HG03025 (cell line): ENCODE measurements around the gene FRMPD2.
"Not testable (repeated sequence)": the region's sequence is repeated elsewhere in the genome, so short reads cannot be mapped to it uniquely, and the experiment has no call there.

Experiments
- ATAC-seq: cut with Tn5 transposase; IDR thresholded peaks from one replicate; pipeline ENCODE4 v1.9.1; 2021; ENCODE audit warnings: mild to moderate bottlenecking, moderate library complexity; ENCODE audit not compliant: unreplicated experiment, low FRiP score

The FRMPD2 gene

DNA sequence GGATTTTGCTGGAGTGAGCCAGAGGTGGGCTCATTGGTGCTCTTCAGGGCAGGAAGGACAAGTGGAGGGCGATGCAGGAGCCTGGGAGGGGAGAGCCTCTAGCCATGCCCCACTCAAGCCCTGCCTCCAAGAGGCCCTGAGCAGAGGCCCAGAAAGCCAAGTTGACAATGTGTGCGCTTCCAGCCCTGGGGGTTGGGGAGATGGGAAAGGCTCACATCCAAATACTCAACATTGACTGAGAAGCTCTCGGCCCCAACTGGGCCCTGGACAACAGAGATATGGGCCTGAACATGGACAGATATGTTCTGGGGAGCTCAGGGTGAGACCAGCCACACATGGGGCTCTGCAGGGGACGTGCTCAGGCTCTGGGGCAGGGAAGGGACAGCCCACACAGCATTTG is 39.0 kb downstream of the FRMPD2 start:
- no peak for ATAC-seq

DNA sequence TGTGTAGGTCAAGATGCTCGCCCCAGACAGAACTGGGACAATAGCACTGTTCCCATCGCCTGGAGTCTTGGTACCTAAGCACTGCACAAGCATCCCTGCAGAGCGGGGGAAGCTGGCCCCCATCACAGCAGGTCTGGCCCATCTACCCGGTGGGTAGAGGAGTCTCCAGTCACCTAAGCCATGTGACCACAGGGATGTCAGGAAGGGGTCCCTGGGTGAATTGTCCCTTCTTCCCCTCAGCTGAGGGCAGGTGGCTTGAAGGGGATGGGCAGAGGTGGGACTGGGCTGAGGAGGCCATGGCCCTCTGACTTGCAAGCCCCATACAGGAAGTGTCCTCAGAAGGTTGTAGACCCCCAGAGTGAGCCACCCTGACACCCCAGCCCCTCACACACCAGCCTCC is 39.7 kb downstream of the FRMPD2 start:
- ATAC-seq = no peak

DNA sequence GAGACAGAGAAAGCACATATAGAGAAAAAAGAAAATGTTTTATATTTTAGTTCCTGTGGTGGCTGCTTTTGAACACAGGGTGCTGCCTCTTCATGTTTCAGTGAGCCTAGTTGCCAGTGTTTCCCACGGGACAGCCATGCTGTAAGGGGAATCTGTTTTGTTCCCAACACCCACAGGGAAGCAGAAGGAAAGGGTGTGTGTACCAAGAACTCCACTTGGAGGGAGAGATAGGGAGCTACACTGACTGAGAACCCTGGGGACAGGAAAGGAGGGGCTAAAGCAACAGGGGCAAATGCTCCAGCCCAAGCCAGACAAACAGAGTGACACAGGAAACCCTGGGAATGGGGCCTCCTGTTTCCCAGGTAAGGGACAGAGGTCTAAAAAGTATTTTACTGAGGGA is 40.2 kb downstream of the FRMPD2 start:
- no peak for ATAC-seq

DNA sequence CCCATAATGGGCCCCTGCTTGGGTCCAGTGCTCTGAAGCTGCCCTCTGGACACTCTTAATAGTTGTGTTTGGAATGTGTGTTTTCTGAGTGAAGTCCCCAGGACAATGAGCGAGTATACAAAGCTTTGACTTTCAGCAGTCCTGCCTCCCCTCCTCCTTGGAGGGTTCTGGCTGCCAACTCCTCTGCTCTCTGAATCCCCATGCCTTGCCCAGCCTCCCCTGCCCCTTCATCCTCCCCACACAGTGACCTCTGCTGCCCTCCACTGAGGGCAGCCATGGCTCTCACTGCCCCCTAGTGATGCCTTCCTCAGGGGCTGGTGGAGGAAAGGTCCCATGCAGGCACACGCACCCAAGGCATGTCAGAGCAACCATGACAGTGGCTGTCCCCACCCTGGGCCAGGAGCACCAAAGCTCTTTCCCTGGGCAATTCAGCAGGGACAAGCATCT is 40.9 kb downstream of the FRMPD2 start:
- no peak for ATAC-seq

DNA sequence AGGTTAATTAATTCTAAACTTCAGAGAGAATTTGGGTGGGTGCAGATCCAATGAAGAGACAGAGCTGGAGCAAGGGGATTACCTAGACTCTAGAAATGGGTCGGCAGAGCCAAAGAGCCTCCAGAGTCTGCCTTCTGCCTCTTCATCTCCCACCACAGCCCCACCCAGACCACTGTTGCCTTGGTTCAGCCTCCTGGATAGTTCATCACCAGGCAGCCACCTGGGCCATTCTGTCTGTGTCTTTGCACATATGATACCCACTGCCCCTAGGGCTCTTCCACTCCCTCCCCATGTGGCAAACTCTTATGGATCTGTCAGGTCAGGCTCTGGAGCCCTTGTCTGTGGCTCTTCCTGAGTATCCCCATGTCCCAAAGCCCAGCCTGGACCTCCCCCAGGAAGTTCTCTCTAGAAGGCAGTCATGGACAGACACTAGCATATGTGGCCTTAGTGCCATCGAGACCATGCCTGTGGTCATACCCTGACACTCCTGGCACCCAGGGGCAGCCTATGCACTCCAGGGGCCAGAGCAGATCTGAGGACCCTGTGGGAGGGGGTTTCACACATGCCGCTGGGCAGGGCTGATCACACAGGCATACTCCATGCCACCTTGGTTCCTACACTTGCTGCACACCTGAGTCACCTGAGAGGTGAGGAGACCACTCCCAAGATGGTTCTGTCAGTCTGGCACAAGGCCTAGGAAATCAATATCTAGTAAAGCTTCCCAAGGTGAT is 41.6 kb downstream of the FRMPD2 start:
- ATAC-seq = no peak

DNA sequence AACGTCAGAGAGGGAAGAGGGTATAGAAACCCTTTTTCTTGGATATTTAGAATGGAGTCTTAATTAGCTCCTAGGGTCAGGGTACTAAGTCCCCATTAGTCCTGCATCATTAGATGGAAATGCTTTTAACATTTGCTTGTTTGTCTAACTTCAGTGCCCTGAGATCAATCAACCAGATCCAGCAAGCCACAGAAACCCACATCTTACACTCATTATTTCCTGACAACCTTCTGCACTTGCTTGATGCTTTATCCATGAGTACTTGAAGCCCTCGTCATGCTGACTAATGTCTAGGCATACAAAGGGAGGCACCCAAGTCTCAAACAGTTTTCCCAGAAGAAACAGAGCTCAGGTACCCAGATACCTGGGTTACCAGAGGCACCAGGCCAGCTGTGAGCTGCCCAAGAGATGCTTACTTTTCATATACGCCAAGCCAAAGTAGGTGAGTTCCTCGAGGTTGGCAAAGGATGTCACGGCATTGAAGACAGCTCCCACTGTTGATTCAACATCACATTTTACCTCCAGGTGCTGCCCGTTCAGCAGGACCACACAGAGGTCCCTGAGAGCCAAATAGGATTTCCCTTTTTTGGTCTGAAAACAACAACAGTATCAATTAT is 42.7 kb downstream of the FRMPD2 start:
- ATAC-seq = no peak

DNA sequence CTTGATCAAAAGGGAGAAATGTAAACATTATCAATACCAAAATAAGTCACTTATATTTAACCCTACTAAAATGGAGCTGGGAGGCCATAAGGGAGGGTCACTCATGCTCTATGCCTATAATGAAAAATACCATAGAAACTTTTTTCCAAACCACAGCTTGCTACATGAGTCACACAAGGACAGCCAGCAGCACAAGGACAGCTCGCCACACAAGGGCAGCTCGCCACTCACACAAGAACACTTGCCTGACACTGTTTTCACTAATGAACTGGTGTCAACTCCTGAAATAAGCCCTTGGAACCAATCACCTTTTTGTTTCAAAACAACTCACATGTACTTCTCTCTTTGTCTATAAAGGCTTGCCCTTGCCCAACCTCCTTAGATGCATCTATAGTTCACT is 43.3 kb downstream of the FRMPD2 start:
- no peak for ATAC-seq

DNA sequence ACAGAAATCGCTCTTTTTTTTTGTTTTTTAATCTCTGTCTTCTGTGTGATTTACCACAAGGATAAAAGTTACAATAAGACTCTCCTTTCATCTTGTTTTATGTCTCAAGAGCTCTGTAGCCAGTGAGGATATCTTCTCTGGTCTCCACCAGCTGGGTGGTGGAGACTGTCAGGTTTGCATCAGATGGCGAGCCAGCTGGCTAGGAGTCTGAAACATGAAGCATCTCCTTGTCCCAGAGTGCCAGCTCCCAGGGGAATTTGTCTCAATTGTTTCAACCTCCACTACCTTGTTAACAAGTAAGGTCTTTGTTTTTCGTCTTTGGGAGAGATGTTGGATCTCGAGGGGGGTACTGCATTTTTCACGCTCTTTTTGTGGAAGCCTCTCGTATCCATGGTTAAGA is 47.3 kb downstream of the FRMPD2 start:
- ATAC-seq = no peak

DNA sequence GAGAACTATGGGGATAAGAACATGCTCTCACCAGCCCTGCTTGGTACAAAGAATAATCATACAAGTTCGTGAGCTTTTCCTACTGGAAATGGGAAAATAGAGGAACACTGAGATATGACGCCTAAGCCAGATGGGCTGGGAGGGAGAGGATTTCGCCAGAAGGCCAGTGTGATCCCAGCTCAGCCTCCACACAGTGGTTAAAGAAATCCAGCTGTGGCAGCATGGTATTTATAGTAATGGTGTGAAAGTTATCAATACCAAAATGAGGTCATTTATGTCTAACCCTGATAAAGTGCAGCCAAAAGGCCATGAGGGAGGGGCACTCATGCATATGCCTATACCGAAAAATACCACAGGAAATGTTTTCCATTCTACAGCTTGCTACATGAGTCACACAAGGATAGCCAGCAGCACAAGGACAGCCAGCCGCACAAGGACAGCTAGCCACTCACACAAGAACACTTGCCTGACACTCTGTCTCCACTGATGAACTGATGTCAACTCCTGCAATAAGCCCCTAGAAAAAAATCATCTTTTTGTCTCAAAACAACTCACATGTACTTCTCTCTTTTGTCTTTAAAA is 49.4 kb downstream of the FRMPD2 start:
- ATAC-seq = no peak

DNA sequence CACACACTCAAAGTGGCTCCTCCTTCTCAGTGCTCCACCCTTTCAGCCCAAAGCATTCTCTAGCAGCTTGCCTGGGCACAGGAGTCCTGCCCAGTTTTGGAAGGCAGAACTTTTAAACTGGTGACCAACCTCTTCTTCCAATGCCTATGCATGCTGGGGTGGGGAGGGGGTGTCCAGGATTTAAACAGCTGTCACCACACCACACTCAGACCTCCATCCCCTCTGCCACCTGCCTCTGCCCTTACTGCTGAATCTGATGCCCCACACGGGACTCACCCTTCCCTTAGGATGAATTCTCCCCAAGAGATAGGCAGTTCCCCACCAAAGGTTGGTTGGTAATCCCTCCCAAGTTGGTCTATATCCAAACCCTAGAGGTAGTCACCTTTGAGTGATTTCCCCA is 50.2 kb downstream of the FRMPD2 start:
- ATAC-seq = no peak

DNA sequence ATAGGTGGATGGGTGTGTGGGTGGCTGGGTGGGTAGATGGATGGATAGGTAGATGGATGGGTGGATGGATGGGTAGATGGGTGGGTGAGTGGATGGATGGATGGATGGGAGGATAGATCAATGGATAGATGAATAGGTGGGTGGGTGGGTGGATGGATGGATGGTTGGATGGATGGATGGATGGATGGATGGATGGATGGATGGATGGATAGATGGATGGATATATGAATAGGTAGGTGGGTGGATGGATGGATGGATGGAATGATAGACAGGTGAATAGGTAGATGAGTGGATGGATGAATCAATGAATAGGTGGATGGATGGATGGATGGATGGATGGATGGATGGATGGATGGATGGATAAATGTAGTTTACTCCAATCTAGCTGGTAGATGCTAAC is 52.7 kb downstream of the FRMPD2 start:
- no peak for ATAC-seq

DNA sequence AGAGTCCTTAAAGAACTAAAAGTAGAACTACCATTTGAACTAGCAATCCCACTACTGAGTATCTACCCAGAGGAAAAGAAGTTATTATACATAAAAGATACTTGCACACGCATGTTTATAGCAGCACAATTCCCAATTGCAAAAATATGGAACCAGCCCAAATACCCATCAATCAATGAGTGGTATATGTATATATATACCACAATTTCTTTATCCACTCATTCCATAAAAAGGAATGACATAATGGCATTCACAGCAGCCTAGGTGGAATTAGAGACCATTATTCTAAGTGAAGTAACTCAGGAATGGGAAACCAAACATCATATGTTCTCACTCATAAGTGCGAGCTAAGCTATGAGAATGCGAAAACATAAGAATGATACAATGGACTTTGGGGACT is 53.5 kb downstream of the FRMPD2 start:
- ATAC-seq = not testable (repeated sequence)

DNA sequence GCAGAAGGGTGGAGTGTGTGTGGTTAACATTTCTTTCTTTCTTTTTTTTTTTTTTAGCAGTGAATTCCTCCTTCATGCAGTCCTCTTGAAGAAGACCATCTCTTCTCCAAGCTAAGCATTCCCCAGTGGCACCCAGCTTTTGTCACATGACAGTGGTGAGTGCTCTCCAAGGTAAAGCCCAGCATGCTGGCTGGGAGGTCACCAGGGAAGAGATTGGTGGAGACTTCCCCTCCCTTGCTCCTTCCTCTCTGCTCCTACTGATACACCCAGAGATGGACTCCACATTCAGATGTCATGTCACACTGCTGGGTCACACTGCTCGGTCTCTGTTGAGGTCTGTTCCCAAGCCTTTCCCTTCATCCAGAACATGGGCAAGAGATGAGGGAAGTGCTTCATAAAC is 55.3 kb downstream of the FRMPD2 start:
- no peak for ATAC-seq

DNA sequence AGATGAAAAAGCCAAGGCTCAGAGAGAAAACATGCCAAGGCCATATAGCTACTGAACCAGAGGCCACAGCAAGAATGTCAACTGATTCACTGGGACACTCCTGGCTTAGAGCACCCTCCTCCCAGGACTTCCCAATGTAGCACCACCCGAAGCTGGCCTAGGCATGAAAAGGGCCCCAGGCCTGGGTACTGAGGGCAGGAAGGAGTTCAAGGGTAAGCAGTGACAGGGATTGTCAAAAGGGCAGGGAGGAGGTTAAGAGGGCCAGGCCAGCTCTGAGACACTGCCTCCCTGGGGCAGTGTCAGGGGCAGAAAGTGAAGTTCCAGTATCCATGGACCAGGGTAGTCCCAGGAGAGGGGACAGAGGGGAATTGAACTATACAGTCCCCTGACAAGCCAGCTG is 57.8 kb downstream of the FRMPD2 start:
- no peak for ATAC-seq

DNA sequence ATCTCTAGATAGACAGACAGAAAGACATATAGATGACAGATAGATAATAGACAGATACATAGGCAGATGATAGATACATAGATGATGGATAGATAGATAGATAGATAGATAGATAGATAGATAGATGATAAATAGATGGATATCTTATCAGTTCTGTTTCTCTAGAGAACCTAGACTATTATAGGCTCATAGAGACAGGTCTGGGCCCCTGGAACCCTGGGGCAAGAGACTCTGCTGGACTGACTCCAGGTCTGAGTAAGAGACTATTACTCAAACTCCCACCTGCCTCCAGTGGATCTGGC is 58.3 kb downstream of the FRMPD2 start:
- ATAC-seq = no peak

DNA sequence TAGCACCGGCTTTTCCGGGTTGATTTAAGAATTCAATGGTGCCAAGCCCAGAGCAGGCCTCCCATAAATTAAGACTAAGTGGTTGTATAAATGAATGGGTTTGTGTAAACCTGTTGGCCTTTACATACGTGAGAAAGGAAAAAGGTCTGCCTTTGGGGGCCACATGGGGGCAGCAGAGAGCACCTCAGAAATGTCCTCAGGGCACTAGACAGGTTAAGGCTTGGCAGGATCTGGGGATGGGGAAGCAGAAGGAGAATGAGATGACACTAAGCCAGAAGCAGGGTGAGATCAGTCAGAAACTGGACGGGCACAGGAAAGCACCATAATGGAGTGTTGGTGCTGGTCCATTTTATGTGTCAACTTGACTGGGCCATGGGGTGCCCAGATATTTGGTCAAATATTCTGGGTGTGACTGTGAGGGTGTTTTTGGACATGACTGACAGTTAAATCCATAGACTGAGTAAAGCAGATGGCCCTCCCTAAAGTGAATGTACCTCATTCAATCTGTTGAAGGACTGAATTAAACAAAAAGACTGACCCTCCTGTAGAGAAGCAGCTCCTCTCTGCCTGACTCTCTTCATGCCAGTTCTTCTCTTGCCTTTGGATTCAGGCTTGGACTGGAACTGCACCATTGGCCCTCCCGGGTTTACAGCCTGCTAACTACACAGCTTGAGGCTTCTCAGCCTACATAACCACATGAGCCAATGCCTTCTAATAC is 58.9 kb downstream of the FRMPD2 start:
- ATAC-seq = no peak

DNA sequence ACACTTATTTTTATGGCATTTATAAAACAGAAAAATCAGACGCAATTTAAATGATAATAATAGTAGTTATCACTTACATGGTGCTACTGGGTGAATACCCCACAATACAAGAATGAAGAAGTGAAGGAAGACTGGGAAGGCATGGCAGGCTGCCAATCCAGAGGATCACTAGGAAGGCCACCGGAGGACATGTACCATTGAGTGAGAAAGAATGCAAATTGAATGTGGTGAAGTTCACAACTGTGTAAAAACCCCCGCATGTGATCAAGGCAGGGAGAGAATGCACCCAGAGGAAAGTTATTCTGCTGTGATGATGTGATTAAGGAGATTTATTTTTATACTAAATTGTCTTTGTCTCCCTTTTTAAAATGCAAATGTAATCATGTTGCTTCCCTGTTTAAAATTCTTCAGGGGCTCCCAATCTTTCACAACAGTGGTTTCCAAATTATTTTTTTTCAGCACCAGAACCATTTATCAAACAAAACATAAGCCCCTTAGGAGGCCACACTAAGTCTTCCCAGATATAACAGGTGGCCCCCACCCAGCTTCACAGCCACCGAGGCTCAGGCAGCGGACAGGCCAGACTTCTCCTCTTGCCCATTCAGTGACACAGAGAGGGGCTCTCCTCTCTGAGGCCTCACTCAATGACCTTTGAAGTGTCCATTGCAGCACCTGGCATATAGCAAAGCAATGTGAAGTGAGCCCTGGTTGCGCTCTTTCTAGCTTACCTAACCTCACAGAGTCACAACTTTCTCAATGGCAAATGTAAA is 59.6 kb downstream of the FRMPD2 start:
- no peak for ATAC-seq

DNA sequence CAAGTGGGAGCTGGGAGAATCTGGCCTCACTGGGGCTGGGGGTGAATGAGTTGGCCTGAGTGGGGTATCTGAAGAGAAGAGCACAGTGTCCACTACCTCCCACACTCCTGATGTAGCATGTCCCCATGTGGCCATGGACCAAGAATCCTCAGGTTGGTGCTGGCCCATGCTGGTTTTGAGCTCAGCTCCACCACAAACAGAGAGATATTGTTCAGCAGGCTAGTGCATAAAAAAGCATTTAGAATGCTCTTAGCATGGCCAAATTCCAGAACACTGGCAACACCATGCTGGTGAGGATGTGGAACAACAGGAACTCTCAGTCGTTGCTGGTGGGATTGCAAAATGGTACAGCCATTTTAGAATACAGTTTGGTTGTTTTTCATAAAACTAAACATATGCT is 61.4 kb downstream of the FRMPD2 start:
- ATAC-seq = no peak

DNA sequence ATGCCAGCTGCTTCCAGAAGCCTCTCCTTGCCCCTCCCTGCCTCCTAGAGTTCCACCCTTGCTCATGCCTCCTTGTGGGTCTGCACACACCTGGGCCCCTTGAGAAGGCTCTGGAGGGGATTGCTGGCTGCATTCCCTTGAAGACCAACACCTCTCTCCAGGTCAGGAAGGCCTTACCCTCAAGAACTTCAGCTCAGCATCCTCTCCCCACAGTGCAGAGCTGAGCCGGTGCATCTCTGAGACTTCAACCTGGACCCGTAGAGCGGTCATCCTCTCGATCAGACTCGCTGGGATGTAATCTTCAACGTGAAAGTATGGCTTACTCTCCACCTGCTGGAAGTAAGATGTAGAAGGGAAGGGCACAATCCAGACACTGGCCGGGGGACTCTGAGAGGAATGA is 62.7 kb downstream of the FRMPD2 start:
- no peak for ATAC-seq

DNA sequence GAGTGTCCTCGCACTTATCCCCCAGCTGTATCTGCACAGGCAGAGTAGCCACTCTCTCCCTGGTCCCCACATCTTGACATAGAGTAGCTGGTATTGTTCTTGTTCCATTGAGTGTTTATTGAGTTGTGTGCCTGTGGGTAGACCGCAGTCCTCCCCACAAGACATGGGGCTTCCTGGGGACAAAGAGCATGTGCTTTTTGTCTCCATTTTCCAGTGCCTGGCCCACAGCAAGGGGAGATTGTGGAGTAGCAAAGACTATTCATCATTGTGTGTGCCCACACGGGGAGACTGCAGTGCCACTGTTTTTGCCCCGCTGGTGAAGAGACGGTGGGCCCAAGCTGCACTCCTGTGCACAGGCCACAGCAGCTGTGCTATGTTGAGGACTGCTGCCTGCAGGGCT is 63.5 kb downstream of the FRMPD2 start:
- ATAC-seq = no peak

DNA sequence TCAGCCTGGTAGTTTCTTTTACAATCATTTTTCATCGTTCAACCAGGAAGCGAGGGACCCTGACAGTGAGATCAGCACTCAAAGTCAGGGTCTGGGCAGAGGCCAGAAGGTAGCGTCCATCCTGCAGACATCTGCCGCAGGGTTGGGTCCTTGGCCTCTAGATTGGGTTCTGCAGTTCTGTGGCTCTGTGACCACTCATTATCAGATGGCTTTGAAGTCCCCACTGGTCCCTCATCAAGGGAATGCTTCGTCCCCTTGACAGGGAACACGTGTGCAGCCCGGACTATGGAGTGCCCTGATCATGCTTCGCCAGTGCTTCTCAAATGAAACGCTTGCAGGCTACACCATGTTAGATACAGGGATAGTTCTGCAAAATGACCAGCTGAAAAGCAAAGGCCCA is 64.1 kb downstream of the FRMPD2 start:
- no peak for ATAC-seq
